Measurements from ENCODE around the gene ZNF414.
"Not testable (repeated sequence)": the region's sequence is repeated elsewhere in the genome, so short reads cannot be mapped to it uniquely, and the experiment has no call there.

Gene ZNF414

GRCh38 chr19:8557642-8558238, 43.8 kb upstream of the ZNF414 start:
- H4K8ac ChIP-seq (ENCODE audit: low read depth, low read length): no peak overlapping the region
- no peak overlapping the region for H3K27ac ChIP-seq (replicated peaks; ENCODE audit: low read length)
- peak overlapping the region; percentile 82 for H3K14ac ChIP-seq (ENCODE audit: low read length)
- no peaks in the 10 kb centered on the region for H3K36me3 ChIP-seq (replicated peaks in 1 of 2; ENCODE audit: control insufficient read depth in 2 of 2, insufficient read depth in 2 of 2, low read length in 2 of 2)
- no peak overlapping the region for H3K4me3 ChIP-seq (ENCODE audit: low read length in 2 of 2)
- H3K4me2 ChIP-seq (ENCODE audit: insufficient read depth, low read length, poor library complexity, severe bottlenecking): peak overlapping the region; percentile 2
- no peak overlapping the region for H2BK5ac ChIP-seq (ENCODE audit: low read length)
- H3K18ac ChIP-seq (ENCODE audit: low read length): no peak overlapping the region
- peaks cover 3 to 5% of the 10 kb centered on the region in 2 donors for H3K4me1 ChIP-seq (ENCODE audit: control insufficient read depth in 2 of 2, insufficient read depth in 1 of 2, low read depth in 1 of 2, low read length in 2 of 2)
- no peak overlapping the region for H4K91ac ChIP-seq (ENCODE audit: low read depth, low read length, poor library complexity)
- H2BK120ac ChIP-seq (ENCODE audit: low read depth, low read length): no peak overlapping the region
- no peaks in the 10 kb centered on the region for H3K27me3 ChIP-seq (ENCODE audit: control insufficient read depth in 3 of 3, insufficient read depth in 3 of 3, low read depth in 1 of 3, low read length in 3 of 3)
- DNase-seq (ENCODE audit: low spot score): no peak
- H3K9me3 ChIP-seq (replicated peaks in 1 of 2; ENCODE audit: control insufficient read depth in 2 of 2, insufficient read depth in 1 of 2, low read depth in 1 of 2, low read length in 2 of 2): no peaks in the 10 kb centered on the region
- peaks cover 2% of the 10 kb centered on the region for H3K79me1 ChIP-seq (ENCODE audit: low read depth, low read length)
- no peak overlapping the region for H3K23ac ChIP-seq (ENCODE audit: low read depth, low read length, poor library complexity)
- H2AK5ac ChIP-seq (ENCODE audit: low read depth, low read length): no peak overlapping the region
- no peak overlapping the region for H2BK12ac ChIP-seq (ENCODE audit: low read length)
- H3K4ac ChIP-seq (ENCODE audit: low read length): no peak overlapping the region
- H2AFZ ChIP-seq (ENCODE audit: low read length): no peak overlapping the region
- peak overlapping the region; percentile 75 for H2BK15ac ChIP-seq (ENCODE audit: low read length)
- WGBS, 2 donors (ENCODE audit: extremely low coverage in 2 of 2, insufficient read length in 2 of 2, insufficient replicate concordance in 1 of 2): no CpG with 5 or more reads among the region's 6 CpGs
- H3K9ac ChIP-seq (ENCODE audit: low read depth, low read length, poor library complexity): peak overlapping the region; percentile 60

- H3K27ac ChIP-seq (replicated peaks; ENCODE audit: low read length); H3K18ac ChIP-seq (ENCODE audit: low read length); H3K4me2 ChIP-seq (ENCODE audit: insufficient read depth, low read length, poor library complexity, severe bottlenecking); H3K4me3 ChIP-seq (ENCODE audit: low read length in 2 of 2); H3K4ac ChIP-seq (ENCODE audit: low read length); H3K79me1 ChIP-seq (ENCODE audit: low read depth, low read length); DNase-seq (ENCODE audit: low spot score); H2BK15ac ChIP-seq (ENCODE audit: low read length); H2BK5ac ChIP-seq (ENCODE audit: low read length); H2AK5ac ChIP-seq (ENCODE audit: low read depth, low read length); H3K9me3 ChIP-seq (replicated peaks in 1 of 2; ENCODE audit: control insufficient read depth in 2 of 2, insufficient read depth in 1 of 2, low read depth in 1 of 2, low read length in 2 of 2); H3K36me3 ChIP-seq (replicated peaks in 1 of 2; ENCODE audit: control insufficient read depth in 2 of 2, insufficient read depth in 2 of 2, low read length in 2 of 2); H3K4me1 ChIP-seq (ENCODE audit: control insufficient read depth in 2 of 2, insufficient read depth in 1 of 2, low read depth in 1 of 2, low read length in 2 of 2); H4K8ac ChIP-seq (ENCODE audit: low read depth, low read length); H2BK12ac ChIP-seq (ENCODE audit: low read length); H3K27me3 ChIP-seq (ENCODE audit: control insufficient read depth in 3 of 3, insufficient read depth in 3 of 3, low read depth in 1 of 3, low read length in 3 of 3); H3K23ac ChIP-seq (ENCODE audit: low read depth, low read length, poor library complexity); H2AFZ ChIP-seq (ENCODE audit: low read length); H3K9ac ChIP-seq (ENCODE audit: low read depth, low read length, poor library complexity); H3K14ac ChIP-seq (ENCODE audit: low read length); H2BK120ac ChIP-seq (ENCODE audit: low read depth, low read length); H4K91ac ChIP-seq (ENCODE audit: low read depth, low read length, poor library complexity): not testable (repeated sequence)
- WGBS, 2 donors (ENCODE audit: extremely low coverage in 2 of 2, insufficient read length in 2 of 2, insufficient replicate concordance in 1 of 2): no CpG with 5 or more reads among the region's 7 CpGs
These were observed 39.8 kb upstream of the ZNF414 start for GRCh38 chr19:8553729-8554128.

- Histone ChIP-seq H3K4me2 (ENCODE audit: insufficient read depth, low read length, poor library complexity, severe bottlenecking) (no peak overlapping the region), H3K4ac (ENCODE audit: low read length) (no peak overlapping the region), H2AFZ (ENCODE audit: low read length) (peak overlapping the region; percentile 71), H2BK120ac (ENCODE audit: low read depth, low read length) (no peak overlapping the region), H2BK12ac (ENCODE audit: low read length) (no peak overlapping the region), H3K27me3 (ENCODE audit: control insufficient read depth in 3 of 3, insufficient read depth in 3 of 3, low read depth in 1 of 3, low read length in 3 of 3) (no peaks in the 10 kb centered on the region), H3K79me1 (ENCODE audit: low read depth, low read length) (peaks cover 2% of the 10 kb centered on the region), H3K14ac (ENCODE audit: low read length) (no peak overlapping the region), H3K4me3 (ENCODE audit: low read length in 2 of 2) (no peak overlapping the region), H3K27ac (replicated peaks; ENCODE audit: low read length) (no peak overlapping the region), H3K36me3 (replicated peaks in 1 of 2; ENCODE audit: control insufficient read depth in 2 of 2, insufficient read depth in 2 of 2, low read length in 2 of 2) (no peaks in the 10 kb centered on the region), H4K91ac (ENCODE audit: low read depth, low read length, poor library complexity) (no peak overlapping the region), H3K18ac (ENCODE audit: low read length) (no peak overlapping the region), H3K4me1 (ENCODE audit: control insufficient read depth in 2 of 2, insufficient read depth in 1 of 2, low read depth in 1 of 2, low read length in 2 of 2) (peaks cover 2 to 4% of the 10 kb centered on the region in 2 donors), H2BK15ac (ENCODE audit: low read length) (no peak overlapping the region), H2AK5ac (ENCODE audit: low read depth, low read length) (no peak overlapping the region), H3K9me3 (replicated peaks in 1 of 2; ENCODE audit: control insufficient read depth in 2 of 2, insufficient read depth in 1 of 2, low read depth in 1 of 2, low read length in 2 of 2) (no peaks in the 10 kb centered on the region), H3K9ac (ENCODE audit: low read depth, low read length, poor library complexity) (no peak overlapping the region), H2BK5ac (ENCODE audit: low read length) (no peak overlapping the region), H3K23ac (ENCODE audit: low read depth, low read length, poor library complexity) (no peak overlapping the region), H4K8ac (ENCODE audit: low read depth, low read length) (no peak overlapping the region)
- DNase-seq (ENCODE audit: low spot score): no peak
- no CpG with 5 or more reads among the region's 10 CpGs for WGBS, 2 donors (ENCODE audit: extremely low coverage in 2 of 2, insufficient read length in 2 of 2, insufficient replicate concordance in 1 of 2)
These were observed 38.8 kb upstream of the ZNF414 start for GRCh38 chr19:8552810-8553209.

- Histone ChIP-seq H3K23ac (ENCODE audit: low read depth, low read length, poor library complexity) (peak overlapping the region; percentile 22), H3K27ac (replicated peaks; ENCODE audit: low read length) (no peak overlapping the region), H2AFZ (ENCODE audit: low read length) (no peak overlapping the region), H3K18ac (ENCODE audit: low read length) (no peak overlapping the region), H3K4ac (ENCODE audit: low read length) (no peak overlapping the region), H3K4me2 (ENCODE audit: insufficient read depth, low read length, poor library complexity, severe bottlenecking) (no peak overlapping the region), H2AK5ac (ENCODE audit: low read depth, low read length) (no peak overlapping the region), H3K4me1 (ENCODE audit: control insufficient read depth in 2 of 2, insufficient read depth in 1 of 2, low read depth in 1 of 2, low read length in 2 of 2) (no peaks in the 10 kb centered on the region), H2BK5ac (ENCODE audit: low read length) (no peak overlapping the region), H2BK15ac (ENCODE audit: low read length) (no peak overlapping the region), H2BK120ac (ENCODE audit: low read depth, low read length) (no peak overlapping the region), H3K4me3 (ENCODE audit: low read length in 2 of 2) (peak overlapping the region in 1 of 2 donors; percentile 46), H3K9ac (ENCODE audit: low read depth, low read length, poor library complexity) (no peak overlapping the region), H4K8ac (ENCODE audit: low read depth, low read length) (no peak overlapping the region), H3K9me3 (replicated peaks in 1 of 2; ENCODE audit: control insufficient read depth in 2 of 2, insufficient read depth in 1 of 2, low read depth in 1 of 2, low read length in 2 of 2) (no peaks in the 10 kb centered on the region), H2BK12ac (ENCODE audit: low read length) (no peak overlapping the region), H4K91ac (ENCODE audit: low read depth, low read length, poor library complexity) (no peak overlapping the region), H3K79me1 (ENCODE audit: low read depth, low read length) (peaks cover 2% of the 10 kb centered on the region), H3K36me3 (replicated peaks in 1 of 2; ENCODE audit: control insufficient read depth in 2 of 2, insufficient read depth in 2 of 2, low read length in 2 of 2) (peaks cover 0 to 2% of the 10 kb centered on the region in 2 donors), H3K27me3 (ENCODE audit: control insufficient read depth in 3 of 3, insufficient read depth in 3 of 3, low read depth in 1 of 3, low read length in 3 of 3) (no peaks in the 10 kb centered on the region), H3K14ac (ENCODE audit: low read length) (no peak overlapping the region)
- no CpG with 5 or more reads among the region's 15 CpGs for WGBS, 2 donors (ENCODE audit: extremely low coverage in 2 of 2, insufficient read length in 2 of 2, insufficient replicate concordance in 1 of 2)
- no peak for DNase-seq (ENCODE audit: low spot score)
These were observed 36.1 kb upstream of the ZNF414 start for GRCh38 chr19:8550070-8550469.
